Neuronal stem cell (in vitro differentiated cells): ENCODE data around the gene DIP2C.

Experiments
- DNase-seq: peaks from one replicate; pipeline ENCODE4 v3.0.0-alpha.2; 2013; ENCODE audit warnings: low spot score
- H2AFZ ChIP-seq: one replicate; pipeline ENCODE4 v1.6.1; 2013; ENCODE audit warnings: mild to moderate bottlenecking, low read length, inconsistent platforms
- H2AK5ac ChIP-seq: 2 replicates; pipeline ENCODE4 v1.6.1; 2013; ENCODE audit warnings: low read depth, mild to moderate bottlenecking, inconsistent platforms, low read length, moderate library complexity, mixed read lengths
- H2BK120ac ChIP-seq: 2 replicates; pipeline ENCODE4 v1.6.1; 2013; ENCODE audit warnings: low read depth, mild to moderate bottlenecking, inconsistent platforms, low read length, moderate library complexity, mixed read lengths
- H2BK12ac ChIP-seq: one replicate; pipeline ENCODE4 v1.6.1; 2013; ENCODE audit warnings: low read length, inconsistent platforms
- H2BK15ac ChIP-seq: 2 replicates; pipeline ENCODE4 v1.6.1; 2013; ENCODE audit warnings: mild to moderate bottlenecking, low read length, inconsistent platforms, mixed read lengths
- H2BK5ac ChIP-seq: one replicate; pipeline ENCODE4 v1.6.1; 2013; ENCODE audit warnings: inconsistent platforms, mild to moderate bottlenecking, low read length, moderate library complexity
- H3K14ac ChIP-seq: one replicate; pipeline ENCODE4 v1.6.1; 2013; ENCODE audit warnings: low read length, inconsistent platforms
- H3K18ac ChIP-seq: 2 replicates; pipeline ENCODE4 v1.6.1; 2013; ENCODE audit warnings: low read length, inconsistent platforms
- H3K23ac ChIP-seq: 2 replicates; pipeline ENCODE4 v1.6.1; 2013; ENCODE audit warnings: low read depth, mild to moderate bottlenecking, mixed read lengths, low read length, inconsistent platforms; ENCODE audit not compliant: poor library complexity
- H3K27ac ChIP-seq: replicated peaks from 3 replicates; pipeline ENCODE4 v1.5.1; 2013; ENCODE audit warnings: low read length, inconsistent platforms
- H3K27me3 ChIP-seq, 3 experiments: 2 replicates each; pipeline ENCODE4 v1.6.1; 2013; ENCODE audit warnings: low read length in 3 of 3, mild to moderate bottlenecking in 2 of 3, inconsistent platforms in 1 of 3, low read depth in 1 of 3, mixed read lengths in 1 of 3, moderate library complexity in 1 of 3; ENCODE audit not compliant: control insufficient read depth in 3 of 3, insufficient read depth in 3 of 3
- H3K36me3 ChIP-seq, 2 donors: replicated peaks in 1 of 2; 2 replicates each; pipeline ENCODE4 v1.6.1; 2013; ENCODE audit warnings: low read length in 2 of 2; ENCODE audit not compliant: control insufficient read depth in 2 of 2, insufficient read depth in 2 of 2
- H3K4ac ChIP-seq: 2 replicates; pipeline ENCODE4 v1.6.1; 2013; ENCODE audit warnings: inconsistent platforms, mild to moderate bottlenecking, low read length, moderate library complexity
- H3K4me1 ChIP-seq, 2 donors: 1 replicate in 1 of 2; 2 replicates in 1 of 2; pipeline ENCODE4 v1.6.1; 2013; ENCODE audit warnings: low read length in 2 of 2, low read depth in 1 of 2; ENCODE audit not compliant: control insufficient read depth in 2 of 2, insufficient read depth in 1 of 2
- H3K4me2 ChIP-seq: one replicate; pipeline ENCODE4 v1.6.1; 2013; ENCODE audit warnings: mild to moderate bottlenecking, low read length, inconsistent platforms; ENCODE audit not compliant: insufficient read depth, poor library complexity, severe bottlenecking
- H3K4me3 ChIP-seq, 2 donors: 2 replicates each; pipeline ENCODE4 v1.5.1; 2013; ENCODE audit warnings: low read length in 2 of 2, mild to moderate bottlenecking in 2 of 2, inconsistent platforms in 1 of 2, moderate library complexity in 1 of 2
- H3K79me1 ChIP-seq: one replicate; pipeline ENCODE4 v1.6.1; 2013; ENCODE audit warnings: low read depth, mild to moderate bottlenecking, inconsistent platforms, low read length, moderate library complexity
- H3K9ac ChIP-seq: one replicate; pipeline ENCODE4 v1.6.1; 2013; ENCODE audit warnings: mild to moderate bottlenecking, low read depth, low read length, inconsistent platforms; ENCODE audit not compliant: poor library complexity
- H3K9me3 ChIP-seq, 2 donors: replicated peaks in 1 of 2; 2 replicates each; pipeline versions ENCODE3 to v1.6.1; 2013; ENCODE audit warnings: low read length in 2 of 2, mild to moderate bottlenecking in 2 of 2, inconsistent platforms in 1 of 2, low read depth in 1 of 2, mixed read lengths in 1 of 2, moderate library complexity in 1 of 2; ENCODE audit not compliant: control insufficient read depth in 2 of 2, insufficient read depth in 1 of 2
- H4K8ac ChIP-seq: one replicate; pipeline ENCODE4 v1.6.1; 2013; ENCODE audit warnings: low read depth, mild to moderate bottlenecking, inconsistent platforms, low read length, moderate library complexity
- H4K91ac ChIP-seq: one replicate; pipeline ENCODE4 v1.6.1; 2013; ENCODE audit warnings: low read length, low read depth, mild to moderate bottlenecking, inconsistent platforms; ENCODE audit not compliant: poor library complexity
- WGBS, 2 donors: extraction: QIAGEN DNeasy Blood & Tissue Kit; methylation state at CpG; one replicate each; pipeline ENCODE4 v1.1.7; 2013; ENCODE audit warnings: missing lambda C conversion rate in 2 of 2, mixed read lengths in 1 of 2; ENCODE audit not compliant: insufficient read length in 2 of 2, insufficient replicate concordance in 1 of 2; ENCODE audit errors: extremely low coverage in 2 of 2; 5-methylcytosine and 5-hydroxymethylcytosine counted together

DIP2C gene

DNA sequence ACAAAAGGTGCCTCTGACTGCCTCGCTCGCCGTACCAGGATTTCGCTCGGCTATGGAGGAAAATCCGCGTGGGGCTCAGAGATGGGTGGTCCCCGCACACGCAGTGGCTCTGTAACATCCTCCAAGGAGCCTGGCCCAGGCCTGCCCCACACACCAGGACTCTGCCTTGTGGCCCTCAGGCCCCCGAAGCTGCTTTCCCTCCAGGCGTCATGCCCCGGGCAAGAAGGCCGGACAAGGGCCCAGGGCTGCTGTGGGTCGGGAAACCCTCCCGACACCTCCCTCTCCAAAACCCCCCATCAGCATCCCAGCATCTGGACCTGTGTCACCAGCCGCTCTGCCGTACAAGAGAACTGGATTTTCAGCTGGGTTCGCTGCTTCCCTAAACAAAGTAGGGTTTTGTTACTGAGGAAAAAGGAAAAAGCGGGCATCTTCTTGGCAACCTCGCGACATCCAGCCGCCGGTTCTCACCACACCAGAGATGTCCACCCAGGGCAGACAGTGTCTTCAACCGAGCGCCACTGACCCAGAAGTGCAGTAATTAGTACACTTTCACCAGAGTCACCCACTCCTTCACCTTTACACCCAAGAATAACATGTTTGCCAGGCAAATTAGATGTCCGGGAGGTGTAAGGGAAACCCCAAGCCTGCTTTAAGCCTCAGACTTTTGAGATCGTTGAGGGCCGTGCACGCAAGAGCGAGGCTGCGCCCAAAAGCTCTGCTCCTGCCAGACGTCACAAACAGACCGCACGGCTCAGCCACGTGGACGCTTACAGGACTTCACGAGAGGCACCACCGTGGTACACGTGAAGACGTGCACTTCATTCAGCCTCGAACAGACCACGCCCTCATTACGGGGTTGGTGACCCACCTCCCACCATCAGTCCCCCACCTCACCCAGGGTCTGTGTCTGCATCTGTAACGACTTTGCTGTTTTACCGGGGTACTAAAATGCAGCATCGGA, 62.2 kb downstream of the DIP2C start:
- Histone ChIP-seq H3K18ac (peak overlapping the region; percentile 82), H2AK5ac (peak overlapping the region; percentile 60), H3K27me3 (no peaks in the 10 kb centered on the region), H2BK12ac (no peak overlapping the region), H4K91ac (no peak overlapping the region), H3K4me1 (peaks cover 29 to 35% of the 10 kb centered on the region in 2 donors), H2AFZ (no peak overlapping the region), H2BK120ac (no peak overlapping the region), H4K8ac (no peak overlapping the region), H3K23ac (no peak overlapping the region), H3K79me1 (peaks cover 26% of the 10 kb centered on the region), H2BK15ac (peak overlapping the region; percentile 20), H2BK5ac (no peak overlapping the region), H3K9ac (no peak overlapping the region), H3K9me3 (peaks cover 0 to 1% of the 10 kb centered on the region in 2 donors), H3K27ac (peak overlapping the region; percentile 38), H3K36me3 (peaks cover 5 to 28% of the 10 kb centered on the region in 2 donors), H3K4ac (no peak overlapping the region), H3K4me3 (no peak overlapping the region), H3K14ac (peak overlapping the region; percentile 48), H3K4me2 (no peak overlapping the region)
- no CpG with 5 or more reads among the region's 46 CpGs for WGBS, 2 donors
- no peak for DNase-seq

DNA sequence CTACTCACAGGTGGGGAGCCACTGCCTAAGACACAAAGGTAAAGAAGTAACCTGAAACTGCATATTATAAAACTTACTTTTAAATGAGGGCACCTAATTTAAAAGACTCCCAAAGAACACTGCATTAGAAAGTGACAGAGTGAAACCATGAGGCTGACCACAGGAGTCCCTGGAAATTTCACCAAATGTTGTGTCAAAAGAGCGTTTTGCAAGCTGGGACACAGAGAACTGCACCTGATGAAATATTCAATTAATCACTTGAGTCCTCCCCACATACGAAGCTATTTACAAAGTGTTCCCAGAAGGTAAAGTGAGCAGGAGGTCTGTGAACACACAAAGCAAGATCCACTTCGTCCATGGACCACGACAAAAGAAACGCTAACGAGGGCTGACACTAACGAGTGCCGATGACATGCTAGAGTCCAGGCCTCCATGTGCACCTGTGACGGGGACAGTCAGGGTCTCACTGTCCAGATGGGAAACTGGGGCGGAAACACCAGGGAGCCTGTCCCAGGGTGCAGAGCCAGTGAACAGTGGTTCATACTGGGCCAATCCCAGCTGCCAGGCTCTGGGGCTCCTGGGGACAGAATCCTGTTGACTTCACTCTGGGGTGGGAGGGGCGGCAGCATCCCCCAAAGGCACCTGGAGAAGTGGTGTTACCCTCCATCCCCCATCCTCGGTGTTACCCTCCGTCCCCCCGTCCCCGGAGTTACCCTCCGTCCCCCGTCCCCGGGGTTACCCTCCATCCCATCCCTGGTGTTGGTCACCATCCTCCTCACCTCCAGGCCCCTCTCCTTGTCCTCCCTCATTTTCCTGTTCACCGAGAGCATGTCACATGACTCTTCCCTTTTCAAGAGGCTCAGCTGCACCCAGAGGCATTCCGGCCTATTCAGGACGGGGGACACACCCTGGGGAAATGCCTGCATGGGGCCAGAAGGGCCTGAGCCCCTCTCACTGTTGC, 63.4 kb downstream of the DIP2C start:
- H4K8ac ChIP-seq: no peak overlapping the region
- peaks cover 0 to 1% of the 10 kb centered on the region in 2 donors for H3K9me3 ChIP-seq
- H2BK5ac ChIP-seq: no peak overlapping the region
- peaks cover 32% of the 10 kb centered on the region for H3K79me1 ChIP-seq
- peak overlapping the region; percentile 57 for H3K18ac ChIP-seq
- H3K23ac ChIP-seq: no peak overlapping the region
- H2AK5ac ChIP-seq: no peak overlapping the region
- no peak overlapping the region for H2AFZ ChIP-seq
- no peak overlapping the region for H3K4ac ChIP-seq
- no peak overlapping the region for H2BK120ac ChIP-seq
- no peak overlapping the region for H2BK12ac ChIP-seq
- H4K91ac ChIP-seq: no peak overlapping the region
- H3K27ac ChIP-seq: peak overlapping the region; percentile 51
- H2BK15ac ChIP-seq: no peak overlapping the region
- DNase-seq: no peak
- WGBS, 2 donors: no CpG with 5 or more reads among the region's 21 CpGs
- no peak overlapping the region for H3K14ac ChIP-seq
- H3K4me1 ChIP-seq: peaks cover 29 to 38% of the 10 kb centered on the region in 2 donors
- H3K27me3 ChIP-seq: no peaks in the 10 kb centered on the region
- H3K9ac ChIP-seq: no peak overlapping the region
- H3K36me3 ChIP-seq: peaks cover 11 to 36% of the 10 kb centered on the region in 2 donors
- no peak overlapping the region for H3K4me2 ChIP-seq
- peak overlapping the region in 1 of 2 donors; percentile 25 for H3K4me3 ChIP-seq

DNA sequence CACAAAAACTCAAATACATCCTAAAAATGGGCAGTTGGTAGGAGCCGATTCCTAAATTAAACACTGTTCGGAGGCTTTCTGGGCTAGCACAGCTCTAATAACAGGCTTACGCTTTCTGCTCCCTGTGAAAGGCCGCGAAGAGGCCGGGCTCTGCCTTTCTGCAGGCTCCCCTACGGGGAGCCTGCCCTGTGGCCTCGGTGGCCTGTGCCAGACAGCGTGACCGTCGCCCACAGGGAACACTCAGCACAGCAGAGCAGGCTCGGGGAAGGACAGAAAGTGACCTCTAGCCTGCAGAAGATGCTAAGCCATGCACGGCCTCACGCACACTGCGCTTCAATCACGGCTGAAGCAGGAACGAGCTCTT, 64.2 kb downstream of the DIP2C start:
- Histone ChIP-seq H3K14ac (peak overlapping the region; percentile 65), H3K4me3 (peak overlapping the region in 1 of 2 donors; percentile 25), H2BK15ac (no peak overlapping the region), H2AK5ac (no peak overlapping the region), H3K4ac (no peak overlapping the region), H2BK12ac (no peak overlapping the region), H3K79me1 (peaks cover 28% of the 10 kb centered on the region), H3K4me1 (peaks cover 29 to 38% of the 10 kb centered on the region in 2 donors), H3K18ac (peak overlapping the region; percentile 68), H3K9me3 (peaks cover 0 to 1% of the 10 kb centered on the region in 2 donors), H4K8ac (no peak overlapping the region), H4K91ac (no peak overlapping the region), H2BK5ac (no peak overlapping the region), H2AFZ (peak overlapping the region; percentile 26), H3K36me3 (peaks cover 9 to 32% of the 10 kb centered on the region in 2 donors), H3K9ac (no peak overlapping the region), H3K27me3 (no peaks in the 10 kb centered on the region), H2BK120ac (no peak overlapping the region), H3K23ac (no peak overlapping the region), H3K4me2 (no peak overlapping the region), H3K27ac (peak overlapping the region; percentile 51)
- WGBS, 2 donors: no CpG with 5 or more reads among the region's 17 CpGs
- DNase-seq: no peak
